GM12878 (cell line): Measurements from ENCODE around the gene KCNS1. TPM values are rescaled to one million over a fixed set of nuclear protein-coding genes. Genes with fewer than 3 reads are reported as not detected.
A peak's percentile ranks its signal among the peaks of the same experiment; 100 is the strongest.

Experiments
- ATAC-seq: fragments of 200-7000 bp; cut with Tn5 transposase; 3 replicates; pipeline ENCODE4 v1.9.1; 2020; ENCODE audit warnings: mild to moderate bottlenecking, moderate library complexity
- BruUV-seq: library from RNA; stranded (reverse); fragments of 400-500 nt; replicated peaks from 2 replicates; lab custom pipeline; 2021; lab: Mats Ljungman, UMichigan
- CTCF ChIA-PET: fragments of 300-600 bp; sonication (Branson Sonifier 250); formaldehyde crosslinking; extraction: SDS; loops from one replicate; lab custom pipeline; 2021; ENCODE audit warnings: inconsistent platforms; lab: Yijun Ruan, JAX
- POLR2A ChIA-PET: fragments of 350-600 bp; formaldehyde crosslinking; extraction: SDS; loops from one replicate; lab custom pipeline; 2021; ENCODE audit warnings: inconsistent platforms; lab: Charles Lee
- RAD21 ChIA-PET: fragments of 300-600 bp; sonication (Branson Sonifier 250); formaldehyde crosslinking; loops from one replicate; lab custom pipeline; 2023; ENCODE audit warnings: antibody characterized with exemption; ENCODE audit not compliant: unreplicated experiment; lab: Charles Lee
- SMC1A ChIA-PET: fragments of 300-600 bp; sonication (Branson Sonifier 250); formaldehyde crosslinking; loops from one replicate; lab custom pipeline; 2023; ENCODE audit not compliant: unreplicated experiment, uncharacterized antibody; lab: Charles Lee
- DNase-seq: peaks from one replicate; pipeline ENCODE4 v3.0.0-alpha.2; 2011; ENCODE audit warnings: low read depth, low spot score
- FAIRE-seq: peaks from 3 replicates; lab custom pipeline; 2011; peaks lifted over from hg19 to GRCh38; lab: Jason Lieb, UNC
- H2AFZ ChIP-seq: 2 replicates; pipeline ENCODE4 v1.6.0; 2011; ENCODE audit warnings: low read depth, low read length, control low read depth; ENCODE audit not compliant: control insufficient read depth
- H3K27ac ChIP-seq: 2 replicates; pipeline ENCODE4 v1.5.1; 2011; ENCODE audit warnings: control low read depth; ENCODE audit not compliant: control insufficient read depth, insufficient read depth
- H3K27me3 ChIP-seq, 2 experiments: replicated peaks in 1 of 2; 2 replicates each; pipeline versions ENCODE4 v1.6.0 to v1.6.1; 2011; ENCODE audit warnings: low read length in 1 of 2; ENCODE audit not compliant: control insufficient read depth in 2 of 2, insufficient read depth in 2 of 2
- H3K36me3 ChIP-seq, 2 experiments: 2 replicates each; pipeline ENCODE4 v1.5.1; 2011; ENCODE audit warnings: low read length in 1 of 2; ENCODE audit not compliant: control insufficient read depth in 2 of 2, insufficient read depth in 2 of 2
- H3K4me1 ChIP-seq: 2 replicates; pipeline ENCODE4 v1.6.1; 2011; ENCODE audit warnings: mild to moderate bottlenecking, low read length, moderate library complexity, mixed read lengths; ENCODE audit not compliant: control insufficient read depth, insufficient read depth
- H3K4me2 ChIP-seq: 2 replicates; pipeline ENCODE4 v1.6.0; 2011; ENCODE audit warnings: control low read depth; ENCODE audit not compliant: control insufficient read depth, insufficient read depth
- H3K4me3 ChIP-seq: fragments of 200-600 bp; sonication (generic); 2 replicates; pipeline ENCODE4 v1.5.1; 2016
- H3K79me2 ChIP-seq: 2 replicates; pipeline ENCODE4 v1.6.0; 2011; ENCODE audit warnings: low read length; ENCODE audit not compliant: control insufficient read depth, insufficient read depth
- H3K9ac ChIP-seq: 2 replicates; pipeline ENCODE4 v1.8.0; 2011; ENCODE audit warnings: low read length, control low read depth, mixed read lengths; ENCODE audit not compliant: control insufficient read depth, insufficient read depth
- H3K9me3 ChIP-seq: replicated peaks from 3 replicates; pipeline ENCODE4 v1.5.1; 2011; ENCODE audit warnings: mild to moderate bottlenecking, low read length; ENCODE audit not compliant: control insufficient read depth, insufficient read depth
- H4K20me1 ChIP-seq: 2 replicates; pipeline ENCODE4 v1.6.0; 2011; ENCODE audit not compliant: control insufficient read depth, insufficient read depth
- ATF3 ChIP-seq: IDR thresholded peaks from 2 replicates; pipeline ENCODE4 v1.6.1; 2011; ENCODE audit warnings: low read depth, mild to moderate bottlenecking, low read length, moderate library complexity, borderline replicate concordance; ENCODE audit errors: extremely low read depth
- BACH1 ChIP-seq: fragments of 450-650 bp; IDR thresholded peaks from 2 replicates; pipeline ENCODE4 v1.6.1; 2017; ENCODE audit warnings: mild to moderate bottlenecking, borderline replicate concordance
- BCL11A ChIP-seq: IDR thresholded peaks from 2 replicates; pipeline ENCODE4 v1.6.1; 2011; ENCODE audit warnings: low read depth, low read length
- EZH2 ChIP-seq: IDR thresholded peaks from 2 replicates; pipeline ENCODE4 v1.6.1; 2012; ENCODE audit warnings: low read depth, mild to moderate bottlenecking, control low read depth, inconsistent platforms, low read length, borderline replicate concordance; ENCODE audit not compliant: control insufficient read depth
- GATAD2B ChIP-seq: fragments of 450-650 bp; conservative IDR thresholded peaks from 2 replicates; pipeline ENCODE4 v1.6.1; 2017; ENCODE audit warnings: low read depth, mild to moderate bottlenecking, moderate library complexity
- HDAC6 ChIP-seq: fragments of 200-600 bp; sonication (generic); IDR thresholded peaks from one replicate; pipeline ENCODE4 v1.8.0; 2017; ENCODE audit warnings: antibody characterized with exemption; ENCODE audit not compliant: unreplicated experiment
- IKZF2 ChIP-seq, 2 experiments: fragments of 450-650 bp; IDR thresholded peaks; 2 replicates each; pipeline ENCODE4 v1.6.1; 2017; ENCODE audit warnings: mild to moderate bottlenecking in 2 of 2, moderate library complexity in 2 of 2
- MYC ChIP-seq: IDR thresholded peaks from 2 replicates; pipeline ENCODE4 v1.6.1; 2011; ENCODE audit warnings: mild to moderate bottlenecking, low read length, moderate library complexity, inconsistent platforms; ENCODE audit not compliant: insufficient read depth, insufficient replicate concordance, insufficient read length, severe bottlenecking
- NFXL1 ChIP-seq: fragments of 450-650 bp; IDR thresholded peaks from 2 replicates; pipeline ENCODE4 v1.6.1; 2017; ENCODE audit warnings: antibody characterized with exemption, mild to moderate bottlenecking, borderline replicate concordance
- NR2F1 ChIP-seq: fragments of 450-650 bp; conservative IDR thresholded peaks from 2 replicates; pipeline ENCODE4 v1.6.1; 2017; ENCODE audit warnings: mild to moderate bottlenecking
- POLR2AphosphoS2 ChIP-seq: IDR thresholded peaks from 2 replicates; pipeline ENCODE4 v1.6.1; 2011; ENCODE audit warnings: low read depth, mild to moderate bottlenecking, low read length, improper control_type of control experiment, moderate library complexity
- RELA ChIP-seq: fragments of 450-650 bp; IDR thresholded peaks from 2 replicates; pipeline ENCODE4 v1.8.0; 2014; ENCODE audit warnings: borderline replicate concordance; ENCODE audit not compliant: partially characterized antibody
- SMARCA5 ChIP-seq: fragments of 450-650 bp; IDR thresholded peaks from 2 replicates; pipeline ENCODE4 v1.6.1; 2017; ENCODE audit warnings: mild to moderate bottlenecking
- SP1 ChIP-seq: IDR thresholded peaks from one replicate; pipeline ENCODE4 v1.6.1; 2011; ENCODE audit warnings: low read depth, low read length
- WRNIP1 ChIP-seq: IDR thresholded peaks from 2 replicates; pipeline ENCODE4 v1.6.1; 2011; ENCODE audit warnings: low read depth, low read length, improper control_type of control experiment, borderline replicate concordance
- WGBS: methylation state at CpG from one replicate; pipeline ENCODE4 v1.1.6; 2016; ENCODE audit warnings: low lambda C conversion rate; ENCODE audit not compliant: insufficient replicate concordance, insufficient coverage; ENCODE audit errors: missing lambda C conversion rate; 5-methylcytosine and 5-hydroxymethylcytosine counted together
- in situ Hi-C: fragments of 300-500 bp; cut with MboI; formaldehyde crosslinking; loops from 9 replicates; pipeline ENCODE4 v1.14.3; 2018; ENCODE audit warnings: mixed read lengths
- intact Hi-C: fragments of 100-400 bp; cut with micrococcal nuclease; formaldehyde crosslinking; loops from one replicate; pipeline ENCODE4 v1.14.2; 2022; ENCODE audit not compliant: unreplicated experiment
- polyA plus RNA-seq, 11 experiments: library from polyadenylated mRNA; depleted of rRNA in 4 of 11; unstranded in 6 of 11; stranded (reverse) in 5 of 11; fragments of >200 nt; fragmentation: Nextera tagmentation in 4 of 11; fragmentation: Illumina TruSeq in 1 of 11; extraction: Ambion mirVana in 4 of 11; extraction: Trizol in 1 of 11; gene quantifications; 1 replicate in 1 of 11; 2 replicates in 10 of 11; pipeline versions ENCODE4 v1.2.1 to v1.2.3, GENCODE V29; 2011 to 2016; ENCODE audit warnings: inconsistent platforms in 2 of 11, missing spikeins in 2 of 11, low read depth in 1 of 11
- total RNA-seq, 4 experiments: library from RNA; depleted of rRNA in 3 of 4; stranded (reverse); fragments of >200 nt in 3 of 4; fragmentation: Illumina TruSeq in 1 of 4; extraction: Trizol in 1 of 4; gene quantifications; 2 replicates each; pipeline versions ENCODE4 v1.2.1 to v1.2.3, GENCODE V29; 2013 to 2021

Gene KCNS1
- total and polyA plus RNA-seq, 10 of the 15 experiments (the other 5 are each of a cell fraction or from before 2014, with no cell fraction given) = not detected

- Histone ChIP-seq H3K36me3 (no peaks in the 10 kb centered on the region), H2AFZ (no peak overlapping the region), H3K27me3 (no peaks in the 10 kb centered on the region; a peak in 1 of 4 replicates), H3K9ac (no peak overlapping the region), H3K79me2 (no peaks in the 10 kb centered on the region), H4K20me1 (no peaks in the 10 kb centered on the region), H3K4me3 (no peak overlapping the region), H3K4me1 (no peaks in the 10 kb centered on the region), H3K9me3 (no peaks in the 10 kb centered on the region), H3K27ac (no peak overlapping the region), H3K4me2 (no peak overlapping the region)
- TF ChIP-seq SMARCA5 (no peak), WRNIP1 (no peak), GATAD2B (no peak), SP1 (no peak), IKZF2 (IDR thresholded peaks at IDR 0.05) (no peak)
- SMC1A ChIA-PET = interaction anchor here (1.0 kb wide), 1 partner anchor 15 kb away, joined by 3 read pairs; no protein-coding TSS in a partner anchor
- CTCF ChIA-PET = interaction anchor here (0.9 to 6.8 kb wide), 6 partner anchors 9 to 179 kb away, joined by 3 to 44 read pairs (median 3); no protein-coding TSS in a partner anchor
- RAD21 ChIA-PET = interaction anchor here (1.4 kb wide), 1 partner anchor 186 kb away, joined by 3 read pairs; no protein-coding TSS in a partner anchor
- FAIRE-seq (no peak), DNase-seq (no peak), ATAC-seq (no peak; the same call in 1 of the 3 replicates)
- in situ Hi-C loops = no loop called here
- 75% methylated on average over 3 of the region's 3 CpGs for WGBS
- BruUV-seq = no TSS peak
- POLR2A ChIA-PET = no interaction called here
- intact Hi-C loops = no loop called here
These were observed 14.5 kb upstream of the KCNS1 start for GRCh38 chr20:45115386-45115774.

- H2AFZ ChIP-seq = no peak within 1 kb of the TSS
- DNase-seq (no peak), FAIRE-seq (no peak), ATAC-seq (peak; percentile 61)
- POLR2A ChIA-PET = no interaction called here
- no peaks in the 10 kb centered on the region for H3K4me1 ChIP-seq
- no peak within 1 kb of the TSS for H3K27ac ChIP-seq
- no peaks in the 10 kb centered on the region for H3K36me3 ChIP-seq
- CTCF ChIA-PET = interaction anchor here (0.9 to 6.8 kb wide), 7 partner anchors 9 to 197 kb away, joined by 3 to 67 read pairs (median 3); no protein-coding TSS in a partner anchor
- H3K4me3 ChIP-seq = no peak within 1 kb of the TSS
- intact Hi-C loops (no loop called here), in situ Hi-C loops (no loop called here)
- no peaks in the 10 kb centered on the region for H4K20me1 ChIP-seq
- H3K79me2 ChIP-seq = no peaks in the 10 kb centered on the region
- H3K9ac ChIP-seq = no peak within 1 kb of the TSS
- no TSS peak for BruUV-seq
- no peaks in the 10 kb centered on the region for H3K9me3 ChIP-seq
- peak within 1 kb of the TSS; percentile 33; the same call in 1 of the 2 replicates for H3K4me2 ChIP-seq
- SMC1A ChIA-PET = interaction anchor here (1.0 to 6.4 kb wide), 2 partner anchors 16 to 71 kb away, joined by 3 to 25 read pairs; no protein-coding TSS in a partner anchor
- WGBS = 36% methylated on average over 16 of the region's 16 CpGs
- no peaks in the 10 kb centered on the region; a peak in 1 of 4 replicates for H3K27me3 ChIP-seq
- RAD21 ChIA-PET = interaction anchor here (0.8 to 1.4 kb wide), 2 partner anchors 71 to 187 kb away, joined by 3 read pairs; no protein-coding TSS in a partner anchor
- TF ChIP-seq NR2F1 (no peak), EZH2 (no peak), NFXL1 (no peak), ATF3 (no peak), BCL11A (no peak), MYC (no peak), HDAC6 (no peak), RELA (no peak), POLR2AphosphoS2 (no peak), IKZF2 (IDR thresholded peaks at IDR 0.05) (no peak), BACH1 (no peak)
These were observed 13.8 kb upstream of the KCNS1 start, which contains the start of gene WFDC5 for GRCh38 chr20:45114465-45115385. Gene WFDC5 (minus strand): TSS chr20:45115174. CDS start chr20:45115083, 91 bp downstream.
